ENCODE measurements around the gene SUGCT.

DNA sequence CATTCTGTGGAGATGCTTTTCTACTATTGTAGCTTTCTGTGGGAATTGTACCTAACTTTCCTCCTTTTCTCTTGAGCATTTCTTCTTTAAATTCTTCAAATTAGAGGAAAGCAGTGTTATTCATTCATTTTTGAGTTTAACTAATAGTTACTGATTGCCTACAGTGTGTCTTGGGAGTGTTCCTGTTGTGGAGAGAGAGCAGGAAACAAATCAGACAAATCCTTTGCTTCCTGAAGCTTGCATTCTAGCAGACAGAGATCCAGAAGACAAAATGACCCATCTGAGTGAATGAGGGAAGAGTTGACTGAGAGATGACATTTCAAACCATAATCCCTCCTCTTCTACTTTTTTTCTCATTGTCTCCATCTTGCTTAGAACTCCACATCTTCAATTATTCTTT lies 170.4 kb downstream of the SUGCT start:
- TF ChIP-seq, protein P1, sequence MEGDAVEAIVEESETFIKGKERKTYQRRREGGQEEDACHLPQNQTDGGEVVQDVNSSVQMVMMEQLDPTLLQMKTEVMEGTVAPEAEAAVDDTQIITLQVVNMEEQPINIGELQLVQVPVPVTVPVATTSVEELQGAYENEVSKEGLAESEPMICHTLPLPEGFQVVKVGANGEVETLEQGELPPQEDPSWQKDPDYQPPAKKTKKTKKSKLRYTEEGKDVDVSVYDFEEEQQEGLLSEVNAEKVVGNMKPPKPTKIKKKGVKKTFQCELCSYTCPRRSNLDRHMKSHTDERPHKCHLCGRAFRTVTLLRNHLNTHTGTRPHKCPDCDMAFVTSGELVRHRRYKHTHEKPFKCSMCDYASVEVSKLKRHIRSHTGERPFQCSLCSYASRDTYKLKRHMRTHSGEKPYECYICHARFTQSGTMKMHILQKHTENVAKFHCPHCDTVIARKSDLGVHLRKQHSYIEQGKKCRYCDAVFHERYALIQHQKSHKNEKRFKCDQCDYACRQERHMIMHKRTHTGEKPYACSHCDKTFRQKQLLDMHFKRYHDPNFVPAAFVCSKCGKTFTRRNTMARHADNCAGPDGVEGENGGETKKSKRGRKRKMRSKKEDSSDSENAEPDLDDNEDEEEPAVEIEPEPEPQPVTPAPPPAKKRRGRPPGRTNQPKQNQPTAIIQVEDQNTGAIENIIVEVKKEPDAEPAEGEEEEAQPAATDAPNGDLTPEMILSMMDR (conservative IDR thresholded peaks at IDR 0.05; ENCODE audit: low read length), result no peak
- TF ChIP-seq EZH2phosphoT487 (IDR thresholded peaks at IDR 0.05; ENCODE audit: borderline replicate concordance, low read depth, low read length), result no peak

Measured in OCI-LY7 (cell line).